ENCODE results near the gene DPF3.

DNA sequence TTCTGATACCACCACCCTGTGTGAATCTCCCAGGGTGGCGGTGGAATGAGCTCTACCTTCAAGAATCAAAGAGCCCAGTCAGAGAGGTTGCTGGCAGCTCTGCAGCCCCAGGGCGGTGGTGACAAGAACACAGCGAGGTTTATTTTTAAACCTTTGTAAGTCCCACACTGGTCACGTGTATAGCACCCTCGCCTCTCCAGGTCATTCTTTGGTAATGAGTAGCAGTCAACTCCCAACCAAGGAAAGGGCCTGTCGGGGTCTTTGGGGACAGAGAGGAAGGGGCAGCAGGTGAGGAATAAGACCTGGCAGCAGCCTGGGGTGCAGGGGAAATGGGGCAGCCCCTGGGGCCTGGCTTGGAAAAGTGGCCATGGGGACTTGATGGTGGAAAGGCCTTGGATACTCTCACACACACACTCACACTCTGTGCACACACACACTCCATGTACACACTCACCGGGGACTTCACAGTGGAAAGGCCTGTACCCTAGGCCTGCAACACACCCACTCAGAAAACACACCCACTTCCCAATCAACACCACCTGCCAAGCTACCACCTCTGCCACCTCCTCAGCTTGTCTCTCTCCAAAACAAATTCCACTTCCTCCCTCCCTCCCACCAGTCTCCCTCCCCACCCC, 178.6 kb downstream of the DPF3 start:
- TF ChIP-seq CTCF (IDR thresholded peaks at IDR 0.05) (no peak), EZH2 (IDR thresholded peaks at IDR 0.05; ENCODE audit: borderline replicate concordance, insufficient read depth, low read depth, low read length, poor library complexity, severe bottlenecking) (no peak)

Measured in B cell (primary cell).